Suprapubic skin (tissue), 4 donors: ENCODE measurements around the gene PRCC. TPM values are rescaled to one million over a fixed set of nuclear protein-coding genes. Genes with fewer than 3 reads are reported as not detected.

Experiments used
- DNase-seq, 2 donors: peaks; one replicate each; pipeline ENCODE4 v3.0.0-alpha.2; 2019; ENCODE audit warnings: low spot score in 2 of 2
- H3K27ac ChIP-seq: fragments of 200-600 bp; sonication (generic); one replicate; pipeline ENCODE4 v1.5.1; 2019
- H3K27me3 ChIP-seq: fragments of 200-600 bp; sonication (generic); one replicate; pipeline ENCODE4 v1.5.1; 2019
- H3K36me3 ChIP-seq: fragments of 200-600 bp; sonication (generic); one replicate; pipeline ENCODE4 v1.5.1; 2019
- H3K4me1 ChIP-seq: fragments of 200-600 bp; sonication (generic); one replicate; pipeline ENCODE4 v1.5.1; 2019
- H3K4me3 ChIP-seq: fragments of 200-600 bp; sonication (generic); one replicate; pipeline ENCODE4 v1.5.1; 2019; ENCODE audit warnings: mild to moderate bottlenecking
- H3K9me3 ChIP-seq: fragments of 200-600 bp; sonication (generic); one replicate; pipeline ENCODE4 v1.5.1; 2019
- CTCF ChIP-seq, 2 donors: fragments of 200-600 bp in 1 of 2; fragments of 450-650 bp in 1 of 2; sonication (generic) in 1 of 2; IDR thresholded peaks; one replicate each; pipeline ENCODE4 v1.5.1; 2016 to 2019; ENCODE audit warnings: antibody characterized with exemption in 2 of 2, mild to moderate bottlenecking in 1 of 2, moderate library complexity in 1 of 2
- EP300 ChIP-seq: sonication (generic); formaldehyde crosslinking; IDR thresholded peaks from one replicate; pipeline ENCODE4 v1.6.1; 2017; ENCODE audit warnings: antibody characterized with exemption
- POLR2A ChIP-seq, 2 donors: fragments of 450-650 bp; IDR thresholded peaks; one replicate each; pipeline ENCODE4 v1.6.1; 2017; ENCODE audit warnings: antibody characterized with exemption in 2 of 2, mild to moderate bottlenecking in 2 of 2, moderate library complexity in 2 of 2
- POLR2AphosphoS5 ChIP-seq, 3 donors: sonication (generic); formaldehyde crosslinking; IDR thresholded peaks; one replicate each; pipeline ENCODE4 v1.6.1; 2017; ENCODE audit warnings: antibody characterized with exemption in 3 of 3
- WGBS: methylation state at CpG from one replicate; pipeline ENCODE4 v1.1.5; 2018; 5-methylcytosine and 5-hydroxymethylcytosine counted together
- total RNA-seq, 4 donors: library from RNA; depleted of rRNA; stranded (reverse); fragments of >200 nt; gene quantifications; one replicate each; pipeline ENCODE4 v1.1.0, GENCODE V29; 2016

The PRCC gene
- total RNA-seq, 4 donors from 2014 or later = 39.1 to 50.1 (median 43.3) TPM

- Histone ChIP-seq H3K4me3 (no peak overlapping the region), H3K27ac (no peak overlapping the region), H3K4me1 (no peaks in the 10 kb centered on the region), H3K9me3 (no peaks in the 10 kb centered on the region), H3K36me3 (no peaks in the 10 kb centered on the region), H3K27me3 (peaks cover 60% of the 10 kb centered on the region)
- TF ChIP-seq CTCF (IDR thresholded peaks at IDR 0.05) = no peak
- TF ChIP-seq POLR2AphosphoS5 (IDR thresholded peaks at IDR 0.05) = no peak
- TF ChIP-seq POLR2A (IDR thresholded peaks at IDR 0.05) = no peak
- no peak for TF ChIP-seq EP300
- DNase-seq = no peak
- 60% methylated on average over 3 of the region's 3 CpGs for WGBS
Observed at GRCh38 chr1:156834322-156834721, 67.0 kb downstream of the PRCC start.

GRCh38 chr1:156836041-156836654 lies 68.8 kb downstream of the PRCC start:
- H3K9me3 ChIP-seq = no peaks in the 10 kb centered on the region
- no peak for DNase-seq
- H3K36me3 ChIP-seq = no peaks in the 10 kb centered on the region
- H3K27ac ChIP-seq = no peak overlapping the region
- H3K4me3 ChIP-seq = no peak overlapping the region
- TF ChIP-seq POLR2AphosphoS5 (IDR thresholded peaks at IDR 0.05) (no peak), EP300 (no peak), POLR2A (IDR thresholded peaks at IDR 0.05) (no peak), CTCF (IDR thresholded peaks at IDR 0.05) (no peak)
- H3K4me1 ChIP-seq = no peaks in the 10 kb centered on the region
- 53% methylated on average over 5 of the region's 5 CpGs for WGBS
- peaks cover 74% of the 10 kb centered on the region for H3K27me3 ChIP-seq

GRCh38 chr1:156836892-156837291 lies 69.6 kb downstream of the PRCC start:
- peaks cover 77% of the 10 kb centered on the region for H3K27me3 ChIP-seq
- H3K27ac ChIP-seq = no peak overlapping the region
- no peaks in the 10 kb centered on the region for H3K4me1 ChIP-seq
- H3K4me3 ChIP-seq = no peak overlapping the region
- H3K36me3 ChIP-seq = no peaks in the 10 kb centered on the region
- 75% methylated on average over 4 of the region's 4 CpGs for WGBS
- TF ChIP-seq POLR2AphosphoS5 (IDR thresholded peaks at IDR 0.05) = no peak
- no peak for TF ChIP-seq CTCF (IDR thresholded peaks at IDR 0.05)
- TF ChIP-seq POLR2A (IDR thresholded peaks at IDR 0.05) = no peak
- TF ChIP-seq EP300 = no peak
- H3K9me3 ChIP-seq = no peaks in the 10 kb centered on the region
- no peak for DNase-seq

- no peaks in the 10 kb centered on the region for H3K36me3 ChIP-seq
- no peaks in the 10 kb centered on the region for H3K4me1 ChIP-seq
- H3K4me3 ChIP-seq = no peak overlapping the region
- no peak overlapping the region for H3K27ac ChIP-seq
- no peak for DNase-seq
- no peak for TF ChIP-seq EP300
- TF ChIP-seq CTCF (IDR thresholded peaks at IDR 0.05) = peak; percentile 37 to 86
- H3K9me3 ChIP-seq = no peaks in the 10 kb centered on the region
- peaks cover 85% of the 10 kb centered on the region for H3K27me3 ChIP-seq
- 0% methylated on average over 1 of the region's 7 CpGs for WGBS
Observed at GRCh38 chr1:156838972-156839371, 71.6 kb downstream of the PRCC start.

GRCh38 chr1:156839426-156840109 lies 72.2 kb downstream of the PRCC start:
- Histone ChIP-seq H3K4me3 (no peak overlapping the region), H3K27me3 (peaks cover 86% of the 10 kb centered on the region), H3K36me3 (no peaks in the 10 kb centered on the region), H3K4me1 (peaks cover under 1% of the 10 kb centered on the region), H3K27ac (no peak overlapping the region), H3K9me3 (no peaks in the 10 kb centered on the region)
- TF ChIP-seq EP300 (no peak), POLR2AphosphoS5 (IDR thresholded peaks at IDR 0.05) (no peak), CTCF (IDR thresholded peaks at IDR 0.05) (no peak), POLR2A (IDR thresholded peaks at IDR 0.05) (no peak)
- 40% methylated on average over 9 of the region's 9 CpGs for WGBS
- no peak for DNase-seq
